ENCODE results near the gene AGR3. TPM values are rescaled to one million over a fixed set of nuclear protein-coding genes. Genes with fewer than 3 reads are reported as not detected.

Gene AGR3
- total RNA-seq, 1 donor from 2014 or later: not detected

GRCh38 chr7:16918288-16918895 is 36.6 kb upstream of the AGR3 start:
- peaks cover 8% of the 10 kb centered on the region for H3K9me3 Mint-ChIP-seq (ENCODE audit: unreplicated experiment)

DNA sequence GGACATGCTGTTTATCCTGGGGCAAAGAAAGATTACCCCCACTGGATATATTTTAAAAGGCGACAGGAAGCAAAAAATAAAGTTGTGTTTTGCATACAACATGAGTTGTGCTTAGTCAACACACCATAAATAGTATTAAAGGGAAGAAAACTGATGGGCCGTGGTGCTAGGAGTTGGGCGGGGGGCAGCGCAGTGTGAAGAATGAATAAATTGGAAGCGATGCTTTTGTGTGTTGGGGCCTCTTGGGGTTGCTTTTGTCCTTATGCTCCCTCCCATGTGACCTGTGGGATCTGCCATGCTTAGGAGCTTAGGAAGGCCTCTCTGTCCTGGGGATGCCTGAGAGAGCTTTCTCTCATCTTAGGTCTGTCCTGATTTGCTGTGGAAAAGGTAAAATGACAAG is 35.0 kb upstream of the AGR3 start:
- H3K27ac Mint-ChIP-seq (ENCODE audit: unreplicated experiment): peak overlapping the region; percentile 74
- H3K27me3 Mint-ChIP-seq (ENCODE audit: unreplicated experiment): no peaks in the 10 kb centered on the region
- peaks cover 1% of the 10 kb centered on the region for H3K36me3 Mint-ChIP-seq (ENCODE audit: unreplicated experiment)
- H3K4me3 Mint-ChIP-seq (ENCODE audit: unreplicated experiment): no peak overlapping the region
- peaks cover 14% of the 10 kb centered on the region for H3K9me3 Mint-ChIP-seq (ENCODE audit: unreplicated experiment)
- no peak for DNase-seq (ENCODE audit: extremely low spot score, unreplicated experiment)
- TF ChIP-seq, protein P1, sequence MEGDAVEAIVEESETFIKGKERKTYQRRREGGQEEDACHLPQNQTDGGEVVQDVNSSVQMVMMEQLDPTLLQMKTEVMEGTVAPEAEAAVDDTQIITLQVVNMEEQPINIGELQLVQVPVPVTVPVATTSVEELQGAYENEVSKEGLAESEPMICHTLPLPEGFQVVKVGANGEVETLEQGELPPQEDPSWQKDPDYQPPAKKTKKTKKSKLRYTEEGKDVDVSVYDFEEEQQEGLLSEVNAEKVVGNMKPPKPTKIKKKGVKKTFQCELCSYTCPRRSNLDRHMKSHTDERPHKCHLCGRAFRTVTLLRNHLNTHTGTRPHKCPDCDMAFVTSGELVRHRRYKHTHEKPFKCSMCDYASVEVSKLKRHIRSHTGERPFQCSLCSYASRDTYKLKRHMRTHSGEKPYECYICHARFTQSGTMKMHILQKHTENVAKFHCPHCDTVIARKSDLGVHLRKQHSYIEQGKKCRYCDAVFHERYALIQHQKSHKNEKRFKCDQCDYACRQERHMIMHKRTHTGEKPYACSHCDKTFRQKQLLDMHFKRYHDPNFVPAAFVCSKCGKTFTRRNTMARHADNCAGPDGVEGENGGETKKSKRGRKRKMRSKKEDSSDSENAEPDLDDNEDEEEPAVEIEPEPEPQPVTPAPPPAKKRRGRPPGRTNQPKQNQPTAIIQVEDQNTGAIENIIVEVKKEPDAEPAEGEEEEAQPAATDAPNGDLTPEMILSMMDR (IDR thresholded peaks at IDR 0.05): no peak
- peaks cover 56% of the 10 kb centered on the region for H3K4me1 Mint-ChIP-seq (ENCODE audit: unreplicated experiment)

More at GRCh38 chr7:16918288-16918895, 36.6 kb upstream of the AGR3 start:
- no peak for DNase-seq (ENCODE audit: extremely low spot score, unreplicated experiment)
- TF ChIP-seq, protein P1 (IDR thresholded peaks at IDR 0.05): peak; percentile 79
- Mint-ChIP-seq H3K27ac (ENCODE audit: unreplicated experiment) (no peak overlapping the region), H3K36me3 (ENCODE audit: unreplicated experiment) (no peaks in the 10 kb centered on the region), H3K4me3 (ENCODE audit: unreplicated experiment) (no peak overlapping the region), H3K4me1 (ENCODE audit: unreplicated experiment) (peaks cover 69% of the 10 kb centered on the region), H3K27me3 (ENCODE audit: unreplicated experiment) (no peaks in the 10 kb centered on the region)

GRCh38 chr7:16916105-16916639 is 34.4 kb upstream of the AGR3 start:
- Mint-ChIP-seq H3K9me3 (ENCODE audit: unreplicated experiment) (peaks cover 20% of the 10 kb centered on the region), H3K4me3 (ENCODE audit: unreplicated experiment) (no peak overlapping the region), H3K27me3 (ENCODE audit: unreplicated experiment) (no peaks in the 10 kb centered on the region), H3K36me3 (ENCODE audit: unreplicated experiment) (peaks cover 5% of the 10 kb centered on the region), H3K4me1 (ENCODE audit: unreplicated experiment) (peaks cover 51% of the 10 kb centered on the region), H3K27ac (ENCODE audit: unreplicated experiment) (peak overlapping the region; percentile 74)
- no peak for DNase-seq (ENCODE audit: extremely low spot score, unreplicated experiment)
- TF ChIP-seq, protein P1 (IDR thresholded peaks at IDR 0.05): no peak

DNA sequence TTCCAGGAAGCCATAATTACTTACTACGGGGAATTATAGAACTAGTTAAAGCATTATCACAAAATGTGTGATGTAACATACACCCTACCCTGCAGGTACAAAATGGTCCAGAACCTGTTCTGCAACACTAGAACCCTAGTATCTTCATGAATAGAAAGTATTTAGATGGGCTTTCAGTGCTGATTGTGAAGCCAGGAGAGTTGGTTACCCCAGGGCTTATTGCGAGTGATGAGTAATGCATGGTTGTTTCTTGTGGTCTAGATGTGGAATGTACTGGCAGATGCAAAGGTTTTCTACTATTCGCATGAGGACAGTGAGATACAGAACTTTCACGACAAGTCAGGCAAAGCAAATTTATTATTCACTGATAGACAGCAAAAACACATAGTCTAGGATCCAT is 33.6 kb upstream of the AGR3 start:
- no peak overlapping the region for H3K4me3 Mint-ChIP-seq (ENCODE audit: unreplicated experiment)
- no peaks in the 10 kb centered on the region for H3K27me3 Mint-ChIP-seq (ENCODE audit: unreplicated experiment)
- peak overlapping the region; percentile 74 for H3K27ac Mint-ChIP-seq (ENCODE audit: unreplicated experiment)
- peaks cover 27% of the 10 kb centered on the region for H3K9me3 Mint-ChIP-seq (ENCODE audit: unreplicated experiment)
- peaks cover 9% of the 10 kb centered on the region for H3K36me3 Mint-ChIP-seq (ENCODE audit: unreplicated experiment)
- no peak for DNase-seq (ENCODE audit: extremely low spot score, unreplicated experiment)
- peaks cover 52% of the 10 kb centered on the region for H3K4me1 Mint-ChIP-seq (ENCODE audit: unreplicated experiment)
- TF ChIP-seq, protein P1 (IDR thresholded peaks at IDR 0.05): no peak

- TF ChIP-seq, protein P1 (IDR thresholded peaks at IDR 0.05): no peak
- Mint-ChIP-seq H3K4me1 (ENCODE audit: unreplicated experiment) (peaks cover 56% of the 10 kb centered on the region), H3K4me3 (ENCODE audit: unreplicated experiment) (no peak overlapping the region), H3K9me3 (ENCODE audit: unreplicated experiment) (peaks cover 27% of the 10 kb centered on the region), H3K36me3 (ENCODE audit: unreplicated experiment) (peaks cover 10% of the 10 kb centered on the region), H3K27me3 (ENCODE audit: unreplicated experiment) (no peaks in the 10 kb centered on the region), H3K27ac (ENCODE audit: unreplicated experiment) (no peak overlapping the region)
- DNase-seq (ENCODE audit: extremely low spot score, unreplicated experiment): no peak
Measured at GRCh38 chr7:16914771-16915170, 33.0 kb upstream of the AGR3 start.
